ENCODE data around the gene CYP1A2.

Gene CYP1A2

DNA sequence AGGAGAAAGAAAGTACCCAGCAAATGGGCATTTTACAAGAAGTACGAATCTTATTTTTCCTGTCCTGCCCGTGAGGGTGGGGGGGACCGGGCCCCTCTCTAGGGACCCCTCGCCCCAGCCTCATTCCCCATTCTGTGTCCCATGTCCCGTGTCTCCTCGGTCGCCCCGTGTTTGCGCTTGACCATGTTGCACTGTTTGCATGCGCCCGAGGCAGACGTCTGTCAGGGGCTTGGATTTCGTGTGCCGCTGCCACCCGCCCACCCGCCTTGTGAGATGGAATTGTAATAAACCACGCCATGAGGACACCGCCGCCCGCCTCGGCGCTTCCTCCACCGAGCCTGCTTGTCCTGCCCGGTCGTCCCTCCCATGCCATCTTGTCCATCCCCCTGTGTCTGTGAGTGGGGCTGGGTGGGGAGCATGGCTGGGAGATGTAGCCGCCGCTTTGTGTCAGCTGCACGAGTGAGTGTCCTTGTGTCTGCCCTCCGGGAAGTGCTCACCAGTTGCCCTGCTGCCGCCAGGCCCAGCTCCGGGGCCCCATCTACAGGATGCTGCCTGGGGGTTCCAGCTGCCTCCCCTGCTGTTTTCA, 54.3 kb downstream of the CYP1A2 start:
- DNase-seq (ENCODE audit: low spot score): no peak

DNA sequence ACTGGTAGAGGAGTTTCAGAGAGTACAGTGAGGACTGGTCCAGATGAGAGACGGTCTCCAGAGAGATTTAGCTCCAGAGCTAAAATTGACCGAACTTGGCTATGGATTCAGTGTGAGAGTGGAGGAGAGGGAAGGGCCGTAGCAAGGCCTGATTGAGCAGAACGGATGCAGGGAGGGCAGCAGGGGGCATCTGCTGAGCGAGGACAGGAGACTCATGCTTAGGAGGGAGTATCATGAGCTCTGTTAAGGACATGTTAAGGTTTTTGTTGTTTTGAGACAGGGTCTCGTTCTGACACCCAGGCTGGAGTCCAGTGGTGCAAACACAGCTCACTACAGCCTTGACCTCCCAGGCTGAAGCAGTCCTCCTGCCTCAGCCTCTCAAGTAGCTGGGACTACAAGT, 56.3 kb downstream of the CYP1A2 start:
- DNase-seq (ENCODE audit: low spot score): no peak
